ENCODE measurements around the gene SPR.

- TF ChIP-seq CTCF (conservative IDR thresholded peaks at IDR 0.05; ENCODE audit: low read depth, low read length) (no peak), RCOR1 (IDR thresholded peaks at IDR 0.05; ENCODE audit: insufficient replicate concordance, low read length) (no peak), CHD1 (IDR thresholded peaks at IDR 0.05; ENCODE audit: low read depth, low read length) (no peak)
- TF ChIP-seq, protein P1, sequence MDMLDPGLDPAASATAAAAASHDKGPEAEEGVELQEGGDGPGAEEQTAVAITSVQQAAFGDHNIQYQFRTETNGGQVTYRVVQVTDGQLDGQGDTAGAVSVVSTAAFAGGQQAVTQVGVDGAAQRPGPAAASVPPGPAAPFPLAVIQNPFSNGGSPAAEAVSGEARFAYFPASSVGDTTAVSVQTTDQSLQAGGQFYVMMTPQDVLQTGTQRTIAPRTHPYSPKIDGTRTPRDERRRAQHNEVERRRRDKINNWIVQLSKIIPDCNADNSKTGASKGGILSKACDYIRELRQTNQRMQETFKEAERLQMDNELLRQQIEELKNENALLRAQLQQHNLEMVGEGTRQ (IDR thresholded peaks at IDR 0.05; ENCODE audit: low read depth, low read length): no peak
Observed at GRCh38 chr2:72915907-72916742, 28.9 kb downstream of the SPR start.
